ENCODE results near the gene ADAMTS6.
A peak's percentile ranks its signal among the peaks of the same experiment; 100 is the strongest.

Gene ADAMTS6, protein sequence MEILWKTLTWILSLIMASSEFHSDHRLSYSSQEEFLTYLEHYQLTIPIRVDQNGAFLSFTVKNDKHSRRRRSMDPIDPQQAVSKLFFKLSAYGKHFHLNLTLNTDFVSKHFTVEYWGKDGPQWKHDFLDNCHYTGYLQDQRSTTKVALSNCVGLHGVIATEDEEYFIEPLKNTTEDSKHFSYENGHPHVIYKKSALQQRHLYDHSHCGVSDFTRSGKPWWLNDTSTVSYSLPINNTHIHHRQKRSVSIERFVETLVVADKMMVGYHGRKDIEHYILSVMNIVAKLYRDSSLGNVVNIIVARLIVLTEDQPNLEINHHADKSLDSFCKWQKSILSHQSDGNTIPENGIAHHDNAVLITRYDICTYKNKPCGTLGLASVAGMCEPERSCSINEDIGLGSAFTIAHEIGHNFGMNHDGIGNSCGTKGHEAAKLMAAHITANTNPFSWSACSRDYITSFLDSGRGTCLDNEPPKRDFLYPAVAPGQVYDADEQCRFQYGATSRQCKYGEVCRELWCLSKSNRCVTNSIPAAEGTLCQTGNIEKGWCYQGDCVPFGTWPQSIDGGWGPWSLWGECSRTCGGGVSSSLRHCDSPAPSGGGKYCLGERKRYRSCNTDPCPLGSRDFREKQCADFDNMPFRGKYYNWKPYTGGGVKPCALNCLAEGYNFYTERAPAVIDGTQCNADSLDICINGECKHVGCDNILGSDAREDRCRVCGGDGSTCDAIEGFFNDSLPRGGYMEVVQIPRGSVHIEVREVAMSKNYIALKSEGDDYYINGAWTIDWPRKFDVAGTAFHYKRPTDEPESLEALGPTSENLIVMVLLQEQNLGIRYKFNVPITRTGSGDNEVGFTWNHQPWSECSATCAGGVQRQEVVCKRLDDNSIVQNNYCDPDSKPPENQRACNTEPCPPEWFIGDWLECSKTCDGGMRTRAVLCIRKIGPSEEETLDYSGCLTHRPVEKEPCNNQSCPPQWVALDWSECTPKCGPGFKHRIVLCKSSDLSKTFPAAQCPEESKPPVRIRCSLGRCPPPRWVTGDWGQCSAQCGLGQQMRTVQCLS (N-terminal part only)

GRCh38 chr5:65481635-65482295 lies at the start of gene ADAMTS6:
TSS of gene ADAMTS6 (minus strand) at chr5:65481920. CDS start at chr5:65473673, 8,247 bp downstream.
- H3K36me3 ChIP-seq (ENCODE audit: control insufficient read depth in 2 of 2, insufficient read depth in 1 of 2, low read length in 2 of 2) = no peaks in the 10 kb centered on the region
- no peaks in the 10 kb centered on the region for H3K9me3 ChIP-seq (ENCODE audit: control insufficient read depth, insufficient read depth, low read depth, low read length)
- peak within 1 kb of the TSS; percentile 85 for H3K27ac ChIP-seq (ENCODE audit: extremely low read depth, low read depth, low read length)
- POLR2A ChIA-PET = interaction anchor here (0.6 to 1.7 kb wide), 7 partner anchors 159 to 671 kb away, joined by 3 to 8 read pairs (median 3); no protein-coding TSS in a partner anchor
- CTCF ChIA-PET = interaction anchor here (0.6 to 3.9 kb wide), 15 partner anchors 11 to 847 kb away, joined by 3 to 53 read pairs (median 4); no protein-coding TSS in a partner anchor
- peak within 1 kb of the TSS; percentile 54 for H3K4me3 ChIP-seq (ENCODE audit: low read depth, low read length)
- H3K4me1 ChIP-seq (ENCODE audit: control insufficient read depth, insufficient read depth, low read length) = peaks cover 22% of the 10 kb centered on the region
- TF ChIP-seq ZFP69B (tag by site-specific recombination; IDR thresholded peaks at IDR 0.05) (no peak), ZNF530 (tag by site-specific recombination; IDR thresholded peaks at IDR 0.05; ENCODE audit: low read depth) (no peak), ZNF654 (tag by site-specific recombination; IDR thresholded peaks at IDR 0.05; ENCODE audit: low read depth) (no peak), ZEB2 (tag by site-specific recombination; IDR thresholded peaks at IDR 0.05) (peak; percentile 57; the same call in 1 of the 2 replicates), ZNF426 (tag by site-specific recombination; IDR thresholded peaks at IDR 0.05) (no peak), WT1 (tag by site-specific recombination; IDR thresholded peaks at IDR 0.05) (peak; percentile 66), IKZF3 (tag by site-specific recombination; IDR thresholded peaks at IDR 0.05) (peak; percentile 78; the same call in 1 of the 2 replicates), ZSCAN4 (tag by site-specific recombination; IDR thresholded peaks at IDR 0.05) (no peak), OSR2 (tag by site-specific recombination; IDR thresholded peaks at IDR 0.05) (peak; percentile 78), SP3 (tag by site-specific recombination; IDR thresholded peaks at IDR 0.05) (peak; percentile 41), FEZF1 (tag by site-specific recombination; IDR thresholded peaks at IDR 0.05) (no peak), ZSCAN16 (tag by site-specific recombination; IDR thresholded peaks at IDR 0.05) (no peak), ZNF148 (tag by site-specific recombination; IDR thresholded peaks at IDR 0.05; ENCODE audit: borderline replicate concordance) (no peak), ZNF704 (tag by site-specific recombination; IDR thresholded peaks at IDR 0.05) (no peak), SP7 (tag by site-specific recombination; IDR thresholded peaks at IDR 0.05) (peak; percentile 59), GLI4 (tag by site-specific recombination; IDR thresholded peaks at IDR 0.05) (no peak), ZNF555 (tag by site-specific recombination; conservative IDR thresholded peaks at IDR 0.05) (no peak), ZNF600 (tag by site-specific recombination; IDR thresholded peaks at IDR 0.05) (peak; percentile 79), ZNF169 (tag by site-specific recombination; IDR thresholded peaks at IDR 0.05) (no peak), ZXDB (tag by site-specific recombination; IDR thresholded peaks at IDR 0.05) (peak; percentile 48; the same call in 1 of the 2 replicates), GLIS2 (tag by site-specific recombination; IDR thresholded peaks at IDR 0.05) (no peak), ZNF394 (tag by site-specific recombination; IDR thresholded peaks at IDR 0.05; ENCODE audit: borderline replicate concordance) (peak; percentile 76), ZBTB17 (tag by site-specific recombination; IDR thresholded peaks at IDR 0.05) (peak; percentile 88), ZNF341 (tag by site-specific recombination; IDR thresholded peaks at IDR 0.05; ENCODE audit: low read depth) (no peak), INSM2 (tag by site-specific recombination; IDR thresholded peaks at IDR 0.05) (0 out of 2 replicates have a peak, but pooled peaks have one; percentile 12)
- TF ChIP-seq, protein P1, sequence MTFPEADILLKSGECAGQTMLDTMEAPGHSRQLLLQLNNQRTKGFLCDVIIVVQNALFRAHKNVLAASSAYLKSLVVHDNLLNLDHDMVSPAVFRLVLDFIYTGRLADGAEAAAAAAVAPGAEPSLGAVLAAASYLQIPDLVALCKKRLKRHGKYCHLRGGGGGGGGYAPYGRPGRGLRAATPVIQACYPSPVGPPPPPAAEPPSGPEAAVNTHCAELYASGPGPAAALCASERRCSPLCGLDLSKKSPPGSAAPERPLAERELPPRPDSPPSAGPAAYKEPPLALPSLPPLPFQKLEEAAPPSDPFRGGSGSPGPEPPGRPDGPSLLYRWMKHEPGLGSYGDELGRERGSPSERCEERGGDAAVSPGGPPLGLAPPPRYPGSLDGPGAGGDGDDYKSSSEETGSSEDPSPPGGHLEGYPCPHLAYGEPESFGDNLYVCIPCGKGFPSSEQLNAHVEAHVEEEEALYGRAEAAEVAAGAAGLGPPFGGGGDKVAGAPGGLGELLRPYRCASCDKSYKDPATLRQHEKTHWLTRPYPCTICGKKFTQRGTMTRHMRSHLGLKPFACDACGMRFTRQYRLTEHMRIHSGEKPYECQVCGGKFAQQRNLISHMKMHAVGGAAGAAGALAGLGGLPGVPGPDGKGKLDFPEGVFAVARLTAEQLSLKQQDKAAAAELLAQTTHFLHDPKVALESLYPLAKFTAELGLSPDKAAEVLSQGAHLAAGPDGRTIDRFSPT (tag by site-specific recombination; IDR thresholded peaks at IDR 0.05) = 0 out of 2 replicates have a peak, but pooled peaks have one; percentile 40

All from HEK293 (cell line).